GM15510 (cell line): ENCODE measurements around the gene CASTOR1.
A peak's percentile ranks its signal among the peaks of the same experiment; 100 is the strongest.

Source experiments
- POLR2A ChIP-seq: IDR thresholded peaks from 3 replicates; pipeline ENCODE4 v1.6.1; 2011; ENCODE audit warnings: borderline replicate concordance; ENCODE audit not compliant: insufficient read length; ENCODE audit errors: extremely low read depth

CASTOR1 gene

GRCh38 chr22:30267382-30268302 lies 21.7 kb downstream of the CASTOR1 start:
- TF ChIP-seq POLR2A: no peak

- TF ChIP-seq POLR2A: peak; percentile 5
Measured at GRCh38 chr22:30266445-30267381, 22.6 kb downstream of the CASTOR1 start, which contains the start of gene OSM. Gene OSM (minus strand): TSS chr22:30266851. CDS start chr22:30266799, 52 bp downstream.

- peak; percentile 71 for TF ChIP-seq POLR2A
Measured at GRCh38 chr22:30265823-30266444, 23.4 kb downstream of the CASTOR1 start.

- no peak for TF ChIP-seq POLR2A
Measured at GRCh38 chr22:30265131-30265720, 24.1 kb downstream of the CASTOR1 start.

GRCh38 chr22:30263883-30264282 lies 25.4 kb downstream of the CASTOR1 start:
- TF ChIP-seq POLR2A: no peak

- no peak for TF ChIP-seq POLR2A
Measured at GRCh38 chr22:30262917-30263741, 26.2 kb downstream of the CASTOR1 start.

GRCh38 chr22:30262112-30262511 lies 27.2 kb downstream of the CASTOR1 start:
- TF ChIP-seq POLR2A: no peak

- no peak for TF ChIP-seq POLR2A
Measured at GRCh38 chr22:30261134-30261533, 28.2 kb downstream of the CASTOR1 start.

- TF ChIP-seq POLR2A: no peak
Measured at GRCh38 chr22:30260682-30261081, 28.6 kb downstream of the CASTOR1 start.

- no peak for TF ChIP-seq POLR2A
Measured at GRCh38 chr22:30260276-30260675, 29.0 kb downstream of the CASTOR1 start.

- no peak for TF ChIP-seq POLR2A
Measured at GRCh38 chr22:30254314-30254713, 35.0 kb downstream of the CASTOR1 start.

- TF ChIP-seq POLR2A: no peak
Measured at GRCh38 chr22:30253205-30253852, 36.0 kb downstream of the CASTOR1 start.
